K562 (cell line): ENCODE measurements around the gene ERBB3.

Experiments
- COPS2 ChIP-seq: fragments of 450-650 bp; conservative IDR thresholded peaks from 2 replicates; pipeline ENCODE4 v1.6.1; 2016; ENCODE audit warnings: mild to moderate bottlenecking, moderate library complexity
- ETV6 ChIP-seq, 3 experiments: fragments of 150-350 bp in 1 of 3; sonication (generic) in 1 of 3; formaldehyde crosslinking in 1 of 3; IDR thresholded peaks; 2 replicates each; pipeline versions ENCODE4 v1.6.1 to v1.8.0; 2014 to 2022; ENCODE audit warnings: borderline replicate concordance in 2 of 3, low read depth in 2 of 3, antibody characterized with exemption in 1 of 3, low read length in 1 of 3, mild to moderate bottlenecking in 1 of 3, missing genetic modification reagents in 1 of 3
- EZH2 ChIP-seq: IDR thresholded peaks from 2 replicates; pipeline ENCODE4 v1.6.1; 2012; ENCODE audit warnings: low read depth, mild to moderate bottlenecking, inconsistent platforms, low read length, borderline replicate concordance
- KAT8 ChIP-seq: fragments of 450-650 bp; IDR thresholded peaks from 2 replicates; pipeline ENCODE4 v1.6.1; 2016; ENCODE audit warnings: low read depth, mild to moderate bottlenecking
- MXI1 ChIP-seq: IDR thresholded peaks from 2 replicates; pipeline ENCODE4 v1.6.1; 2011; ENCODE audit warnings: low read depth, mild to moderate bottlenecking, improper control_type of control experiment, low read length
- TF ChIP-seq, protein P1 (sequence below), 2 experiments: IDR thresholded peaks in 1 of 2; conservative IDR thresholded peaks in 1 of 2; 2 replicates each; pipeline ENCODE4 v1.6.1; 2016; ENCODE audit warnings: low read depth in 2 of 2, mild to moderate bottlenecking in 1 of 2, missing compliant biosample characterization in 1 of 2, missing genetic modification characterization in 1 of 2, moderate library complexity in 1 of 2

- TF ChIP-seq ETV6 (IDR thresholded peaks at IDR 0.05; ENCODE audit: borderline replicate concordance in 1 of 2, low read depth in 2 of 2, low read length in 1 of 2) (no peak), ETV6 (CRISPR knock-in tag; IDR thresholded peaks at IDR 0.05; ENCODE audit: borderline replicate concordance) (no peak), COPS2 (no peak), EZH2 (no peak), MXI1 (no peak), KAT8 (no peak)
- TF ChIP-seq, protein P1, sequence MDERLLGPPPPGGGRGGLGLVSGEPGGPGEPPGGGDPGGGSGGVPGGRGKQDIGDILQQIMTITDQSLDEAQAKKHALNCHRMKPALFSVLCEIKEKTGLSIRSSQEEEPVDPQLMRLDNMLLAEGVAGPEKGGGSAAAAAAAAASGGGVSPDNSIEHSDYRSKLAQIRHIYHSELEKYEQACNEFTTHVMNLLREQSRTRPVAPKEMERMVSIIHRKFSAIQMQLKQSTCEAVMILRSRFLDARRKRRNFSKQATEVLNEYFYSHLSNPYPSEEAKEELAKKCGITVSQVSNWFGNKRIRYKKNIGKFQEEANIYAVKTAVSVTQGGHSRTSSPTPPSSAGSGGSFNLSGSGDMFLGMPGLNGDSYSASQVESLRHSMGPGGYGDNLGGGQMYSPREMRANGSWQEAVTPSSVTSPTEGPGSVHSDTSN (CRISPR knock-in tag; IDR thresholded peaks at IDR 0.05; ENCODE audit: low read depth), result no peak
- TF ChIP-seq, protein P1 (tag; conservative IDR thresholded peaks at IDR 0.05; ENCODE audit: low read depth), result no peak
These were observed 1.7 kb downstream of the ERBB3 start for GRCh38 chr12:56081393-56082347.
